ENCODE results near the gene RPL18. TPM values are rescaled to one million over a fixed set of nuclear protein-coding genes. Genes with fewer than 3 reads are reported as not detected.
A peak's percentile ranks its signal among the peaks of the same experiment; 100 is the strongest.

The RPL18 gene
- total RNA-seq, 1 donor from 2014 or later: 3,293 TPM

GRCh38 chr19:48646722-48647216 is 27.8 kb upstream of the RPL18 start:
- TF ChIP-seq CTCF (IDR thresholded peaks at IDR 0.05; ENCODE audit: insufficient read depth, low read length, poor library complexity, severe bottlenecking): no peak
- H3K27me3 ChIP-seq (ENCODE audit: control insufficient read depth, insufficient read depth, low read length): no peaks in the 10 kb centered on the region
- no peak for DNase-seq (ENCODE audit: low read depth)
- H3K36me3 ChIP-seq (ENCODE audit: control insufficient read depth, insufficient read depth, low read length): no peaks in the 10 kb centered on the region
- H3K4me3 ChIP-seq (ENCODE audit: low read depth, low read length): no peak overlapping the region

GRCh38 chr19:48646001-48646721 is 27.2 kb upstream of the RPL18 start, which contains the start of gene CA11:
CA11 (minus strand) TSS chr19:48646187; CDS start chr19:48645632, 555 bp downstream.
- TF ChIP-seq CTCF (IDR thresholded peaks at IDR 0.05; ENCODE audit: insufficient read depth, low read length, poor library complexity, severe bottlenecking): peak; percentile 97
- H3K4me3 ChIP-seq (ENCODE audit: low read depth, low read length): peak within 1 kb of the TSS; percentile 52
- H3K27me3 ChIP-seq (ENCODE audit: control insufficient read depth, insufficient read depth, low read length): no peaks in the 10 kb centered on the region
- no peaks in the 10 kb centered on the region for H3K36me3 ChIP-seq (ENCODE audit: control insufficient read depth, insufficient read depth, low read length)
- no peak for DNase-seq (ENCODE audit: low read depth)

- H3K27me3 ChIP-seq (ENCODE audit: control insufficient read depth, insufficient read depth, low read length): no peaks in the 10 kb centered on the region
- no peak for DNase-seq (ENCODE audit: low read depth)
- H3K4me3 ChIP-seq (ENCODE audit: low read depth, low read length): peak overlapping the region; percentile 52
- H3K36me3 ChIP-seq (ENCODE audit: control insufficient read depth, insufficient read depth, low read length): no peaks in the 10 kb centered on the region
- TF ChIP-seq CTCF (IDR thresholded peaks at IDR 0.05; ENCODE audit: insufficient read depth, low read length, poor library complexity, severe bottlenecking): no peak
These were observed 26.6 kb upstream of the RPL18 start for GRCh38 chr19:48645620-48646000.

GRCh38 chr19:48644839-48645619 is 26.1 kb upstream of the RPL18 start:
- TF ChIP-seq CTCF (IDR thresholded peaks at IDR 0.05; ENCODE audit: insufficient read depth, low read length, poor library complexity, severe bottlenecking): no peak
- no peak for DNase-seq (ENCODE audit: low read depth)

GRCh38 chr19:48644355-48644754 is 25.4 kb upstream of the RPL18 start:
- TF ChIP-seq CTCF (IDR thresholded peaks at IDR 0.05; ENCODE audit: insufficient read depth, low read length, poor library complexity, severe bottlenecking): no peak
- Histone ChIP-seq H3K27me3 (ENCODE audit: control insufficient read depth, insufficient read depth, low read length) (peaks cover 2% of the 10 kb centered on the region), H3K36me3 (ENCODE audit: control insufficient read depth, insufficient read depth, low read length) (no peaks in the 10 kb centered on the region), H3K4me3 (ENCODE audit: low read depth, low read length) (no peak overlapping the region)
- DNase-seq (ENCODE audit: low read depth): no peak

More at GRCh38 chr19:48644839-48645619, 26.1 kb upstream of the RPL18 start:
- Histone ChIP-seq H3K27me3 (ENCODE audit: control insufficient read depth, insufficient read depth, low read length) (no peaks in the 10 kb centered on the region), H3K4me3 (ENCODE audit: low read depth, low read length) (peak overlapping the region; percentile 52), H3K36me3 (ENCODE audit: control insufficient read depth, insufficient read depth, low read length) (no peaks in the 10 kb centered on the region)

All from kidney epithelial cell (primary cell).